HEK293 (cell line): ENCODE results near the gene CCDC57.
A peak's percentile ranks its signal among the peaks of the same experiment; 100 is the strongest.

Source experiments
- SP2 ChIP-seq: fragments of 450-650 bp; formaldehyde crosslinking; IDR thresholded peaks from 2 replicates; pipeline ENCODE4 v1.5.1; 2016; ENCODE audit warnings: missing biosample characterization, missing genetic modification characterization
- YY1 ChIP-seq: fragments of 450-650 bp; formaldehyde crosslinking; IDR thresholded peaks from 2 replicates; pipeline ENCODE4 v1.5.1; 2018; ENCODE audit warnings: missing biosample characterization, missing genetic modification characterization
- ZBTB48 ChIP-seq: fragments of 450-650 bp; formaldehyde crosslinking; IDR thresholded peaks from 2 replicates; pipeline ENCODE4 v1.5.1; 2016; ENCODE audit warnings: missing biosample characterization, missing genetic modification characterization
- ZNF121 ChIP-seq: fragments of 450-650 bp; formaldehyde crosslinking; IDR thresholded peaks from 2 replicates; pipeline ENCODE4 v1.5.1; 2016; ENCODE audit warnings: missing biosample characterization, missing genetic modification characterization
- TF ChIP-seq, protein P1 (sequence below): fragments of 450-650 bp; formaldehyde crosslinking; IDR thresholded peaks from 2 replicates; pipeline ENCODE4 v1.5.1; 2016; ENCODE audit warnings: missing biosample characterization, missing genetic modification characterization

DNA sequence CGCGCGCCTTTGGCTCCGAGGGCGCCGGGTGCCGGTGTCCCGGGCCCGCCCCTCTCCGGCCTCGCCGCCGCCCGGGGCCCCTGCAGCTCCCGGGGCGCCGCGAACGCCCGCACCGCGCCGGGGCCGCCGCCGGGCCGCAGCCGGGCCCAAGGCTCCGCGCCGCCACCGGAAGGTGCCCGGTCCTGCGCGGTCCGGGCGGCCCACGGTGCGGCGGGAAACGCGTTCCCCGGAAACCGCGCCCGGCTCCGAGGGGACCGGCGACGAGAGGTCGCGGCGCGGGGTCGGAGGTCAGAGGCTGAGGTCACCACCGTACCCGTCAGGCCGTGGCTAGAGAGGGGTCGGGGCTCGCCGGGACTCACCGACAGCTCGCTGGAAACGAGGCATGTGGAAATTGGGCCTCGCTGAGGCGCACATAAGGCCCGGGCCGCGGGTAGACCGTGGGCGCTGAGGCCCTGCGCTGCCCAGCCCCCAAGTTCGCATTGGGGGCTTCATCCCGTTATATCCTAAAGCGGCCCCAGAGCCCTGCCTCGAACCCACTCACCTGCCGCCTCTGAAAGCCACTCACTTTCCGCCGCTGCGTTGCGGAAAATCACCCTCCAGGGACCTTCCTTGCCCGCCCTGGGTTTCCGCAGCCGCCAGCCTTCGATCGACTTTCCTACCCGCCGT, 146.9 kb downstream of the CCDC57 start, which contains the start of gene DUS1L:
- TF ChIP-seq, protein P1, sequence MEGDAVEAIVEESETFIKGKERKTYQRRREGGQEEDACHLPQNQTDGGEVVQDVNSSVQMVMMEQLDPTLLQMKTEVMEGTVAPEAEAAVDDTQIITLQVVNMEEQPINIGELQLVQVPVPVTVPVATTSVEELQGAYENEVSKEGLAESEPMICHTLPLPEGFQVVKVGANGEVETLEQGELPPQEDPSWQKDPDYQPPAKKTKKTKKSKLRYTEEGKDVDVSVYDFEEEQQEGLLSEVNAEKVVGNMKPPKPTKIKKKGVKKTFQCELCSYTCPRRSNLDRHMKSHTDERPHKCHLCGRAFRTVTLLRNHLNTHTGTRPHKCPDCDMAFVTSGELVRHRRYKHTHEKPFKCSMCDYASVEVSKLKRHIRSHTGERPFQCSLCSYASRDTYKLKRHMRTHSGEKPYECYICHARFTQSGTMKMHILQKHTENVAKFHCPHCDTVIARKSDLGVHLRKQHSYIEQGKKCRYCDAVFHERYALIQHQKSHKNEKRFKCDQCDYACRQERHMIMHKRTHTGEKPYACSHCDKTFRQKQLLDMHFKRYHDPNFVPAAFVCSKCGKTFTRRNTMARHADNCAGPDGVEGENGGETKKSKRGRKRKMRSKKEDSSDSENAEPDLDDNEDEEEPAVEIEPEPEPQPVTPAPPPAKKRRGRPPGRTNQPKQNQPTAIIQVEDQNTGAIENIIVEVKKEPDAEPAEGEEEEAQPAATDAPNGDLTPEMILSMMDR (tag by site-specific recombination) = peak; percentile 27; the same call in 1 of the 2 replicates
- TF ChIP-seq YY1 (tag by site-specific recombination) (peak; percentile 80), SP2 (tag by site-specific recombination) (peak; percentile 35; the same call in 1 of the 2 replicates), ZNF121 (no peak), ZBTB48 (tag by site-specific recombination) (0 out of 2 replicates have a peak, but pooled peaks have one; percentile 48)
